Psoas muscle (tissue), 8 donors: ENCODE results near the gene SLC28A2. TPM values are rescaled to one million over a fixed set of nuclear protein-coding genes. Genes with fewer than 3 reads are reported as not detected.
"Not testable (repeated sequence)": the region's sequence is repeated elsewhere in the genome, so short reads cannot be mapped to it uniquely, and the experiment has no call there.

Experiments
- ATAC-seq, 4 donors: fragments of 200-7000 bp; cut with Tn5 transposase; one replicate each; pipeline ENCODE4 v1.9.1; 2020; ENCODE audit warnings: moderate library complexity in 3 of 4, mild to moderate bottlenecking in 2 of 4
- DNase-seq, 2 donors: peaks; one replicate each; pipeline ENCODE4 v3.0.0-alpha.2; 2020
- H3K27ac ChIP-seq: fragments of 200-600 bp; one replicate; pipeline ENCODE4 v1.8.0; 2022
- H3K27me3 ChIP-seq, 3 donors: fragments of 200-600 bp in 1 of 3; one replicate each; pipeline versions ENCODE4 v1.6.1 to v1.8.0; 2013 to 2022; ENCODE audit warnings: low read length in 2 of 3, mild to moderate bottlenecking in 2 of 3, moderate library complexity in 1 of 3; ENCODE audit not compliant: insufficient read depth in 3 of 3
- H3K36me3 ChIP-seq, 2 donors: fragments of 200-600 bp in 1 of 2; one replicate each; pipeline versions ENCODE4 v1.6.1 to v1.8.0; 2013 to 2022; ENCODE audit warnings: low read depth in 1 of 2, mild to moderate bottlenecking in 1 of 2, moderate library complexity in 1 of 2; ENCODE audit not compliant: insufficient read depth in 1 of 2
- H3K4me1 ChIP-seq: fragments of 200-600 bp; one replicate; pipeline ENCODE4 v1.8.0; 2022
- H3K4me3 ChIP-seq: fragments of 200-600 bp; one replicate; pipeline ENCODE4 v1.8.0; 2022; ENCODE audit warnings: mild to moderate bottlenecking
- H3K9me3 ChIP-seq: fragments of 200-600 bp; one replicate; pipeline ENCODE4 v1.8.0; 2022
- CTCF ChIP-seq: fragments of 200-600 bp; IDR thresholded peaks from one replicate; pipeline ENCODE4 v1.8.0; 2022; ENCODE audit warnings: antibody characterized with exemption
- WGBS, 3 donors: extraction: QIAGEN DNeasy Blood & Tissue Kit; methylation state at CpG; one replicate each; pipeline versions ENCODE4 v1.1.6 to v1.1.7; 2013; 5-methylcytosine and 5-hydroxymethylcytosine counted together
- intact Hi-C, 2 donors: fragments of 100-400 bp; cut with DNase I; formaldehyde crosslinking; loops; one replicate each; pipeline versions ENCODE4 v1.11.0 to v1.14.2; 2022
- polyA plus RNA-seq, 3 donors: library from polyadenylated mRNA; stranded (reverse); fragments of 200-250 nt; gene quantifications; one replicate each; pipeline ENCODE4 v1.2.3, GENCODE V29; 2013
- total RNA-seq, 4 donors: library from RNA; stranded (reverse); fragmentation: NEBNext Ultra II Directional in 2 of 4; extraction: Animal tissue kit (Norgen Biotek cat#: 25700) in 2 of 4; gene quantifications; one replicate each; pipeline versions ENCODE4 v1.2.1 to v1.2.4, GENCODE V29; 2021 to 2023
- donor health status: healthy with polysubstance abuse.
- donor health status: DM: no; HTN: no; CAD: no; lungs with moderate emphysema.
- donor health status: Bipolar disorder and iron deficiency.
- donor health status: healthy.
- donor health status: DM: yes; HTN: yes; CAD: no.
- donor health status: DM: no; HTN: no; CAD: no.
- donor health status: DM: no; HTN: no; CAD: no.
- donor health status: DM: yes; HTN: yes; CAD: no.

SLC28A2 gene
- total and polyA plus RNA-seq, 7 donors = 0.01 TPM; not detected in 6

- no peak for DNase-seq
- H3K4me3 ChIP-seq = no peak overlapping the region
- H3K4me1 ChIP-seq = no peaks in the 10 kb centered on the region
- no peak overlapping the region for H3K27ac ChIP-seq
- no peaks in the 10 kb centered on the region for H3K27me3 ChIP-seq
- TF ChIP-seq CTCF = no peak
- intact Hi-C loops = no loop called here
- 84 to 92% (median 87%) methylated on average over 3 of the region's 3 CpGs for WGBS, 3 donors
- ATAC-seq = no peak
- H3K36me3 ChIP-seq = no peaks in the 10 kb centered on the region
- H3K9me3 ChIP-seq = peaks cover 8% of the 10 kb centered on the region
Observed at GRCh38 chr15:45304711-45305110, 52.7 kb downstream of the SLC28A2 start.

GRCh38 chr15:45306105-45306504 lies 54.1 kb downstream of the SLC28A2 start:
- Histone ChIP-seq H3K36me3 (no peaks in the 10 kb centered on the region), H3K4me1 (no peaks in the 10 kb centered on the region), H3K4me3 (no peak overlapping the region), H3K27ac (no peak overlapping the region), H3K9me3 (peaks cover 8% of the 10 kb centered on the region), H3K27me3 (no peaks in the 10 kb centered on the region)
- no peak for TF ChIP-seq CTCF
- ATAC-seq = no peak
- no peak for DNase-seq
- 74 to 81% (median 78%) methylated on average over 4 of the region's 4 CpGs for WGBS, 3 donors
- intact Hi-C loops = no loop called here

- 30 to 44% (median 34%) methylated on average over 5 of the region's 5 CpGs for whole genome bisulfite sequencing, 3 donors
- Histone ChIP-seq H3K27me3 (no peaks in the 10 kb centered on the region), H3K36me3 (no peaks in the 10 kb centered on the region), H3K9me3 (peaks cover 8% of the 10 kb centered on the region), H3K4me1 (no peaks in the 10 kb centered on the region), H3K4me3 (no peak overlapping the region), H3K27ac (no peak overlapping the region)
- no peak for DNase-seq
- intact Hi-C loops = loop anchor here in 1 of 2 donors (1.0 kb wide), 1 partner anchor 92 kb away; no protein-coding TSS in a partner anchor
- no peak for ATAC-seq
- TF ChIP-seq CTCF = peak; percentile 38
Observed at GRCh38 chr15:45307230-45307924, 55.3 kb downstream of the SLC28A2 start.

GRCh38 chr15:45314117-45314516 lies 62.1 kb downstream of the SLC28A2 start:
- 93 to 94% (median 93%) methylated on average over 19 to 31 of the region's 31 CpGs for WGBS, 3 donors
- H3K9me3 ChIP-seq, ATAC-seq, H3K4me3 ChIP-seq, DNase-seq, intact Hi-C loops, H3K4me1 ChIP-seq, H3K36me3 ChIP-seq, H3K27me3 ChIP-seq, H3K27ac ChIP-seq: not testable (repeated sequence)

GRCh38 chr15:45314960-45315359 lies 62.9 kb downstream of the SLC28A2 start:
- intact Hi-C loops = no loop called here
- no peak for ATAC-seq

More at GRCh38 chr15:45314960-45315359, 62.9 kb downstream of the SLC28A2 start:
- WGBS, 3 donors = 58 to 72% (median 67%) methylated on average over 13 of the region's 13 CpGs
- no peak for DNase-seq
- Histone ChIP-seq H3K9me3 (no peaks in the 10 kb centered on the region), H3K27ac (no peak overlapping the region), H3K4me3 (no peak overlapping the region), H3K27me3 (no peaks in the 10 kb centered on the region), H3K4me1 (no peaks in the 10 kb centered on the region), H3K36me3 (no peaks in the 10 kb centered on the region)
- TF ChIP-seq CTCF = no peak
